K562 (cell line): Measurements from ENCODE around the gene CROT. TPM values are rescaled to one million over a fixed set of nuclear protein-coding genes. Genes with fewer than 3 reads are reported as not detected.

Experiments used
- ATAC-seq: fragments of 200-7000 bp; cut with Tn5 transposase; 3 replicates; pipeline ENCODE4 v1.9.1; 2020; ENCODE audit warnings: moderate library complexity
- BruUV-seq: library from RNA; stranded (reverse); fragments of 400-500 nt; replicated peaks from 2 replicates; lab custom pipeline; 2021; lab: Mats Ljungman, UMichigan
- CTCF ChIA-PET: fragments of 300-600 bp; formaldehyde crosslinking; extraction: SDS; loops from one replicate; lab custom pipeline; 2021; ENCODE audit warnings: low intra/inter-chr PET ratio; lab: Yijun Ruan, JAX
- POLR2A ChIA-PET: fragments of 300-600, 350-650 bp; sonication (Branson Sonifier 250); formaldehyde crosslinking; extraction: SDS; loops from one replicate; lab custom pipeline; 2021; ENCODE audit warnings: antibody characterized with exemption, inconsistent platforms; lab: Yijun Ruan, JAX
- DNase-seq, 4 experiments: peaks; one replicate each; pipeline versions ENCODE4 v3.0.0 to v3.0.0-alpha.2; 2011 to 2018; ENCODE audit warnings: low spot score in 3 of 4, mixed read lengths in 3 of 4; ENCODE audit errors: extremely low read depth in 1 of 4
- FAIRE-seq: peaks from 2 replicates; lab custom pipeline; 2011; peaks lifted over from hg19 to GRCh38; lab: Jason Lieb, UNC
- H2AFZ ChIP-seq: 2 replicates; pipeline ENCODE4 v1.6.0; 2011; ENCODE audit warnings: low read depth, low read length, control low read depth, inconsistent platforms
- H3K27ac ChIP-seq: fragments of 200-600 bp; 3 replicates; pipeline ENCODE4 v1.8.0; 2011; ENCODE audit warnings: low read depth, mild to moderate bottlenecking, control low read depth, inconsistent platforms, low read length, moderate library complexity, mixed read lengths; ENCODE audit errors: extremely low read depth
- H3K27me3 ChIP-seq, 2 experiments: fragments of 300-600 bp in 1 of 2; 2 replicates in 1 of 2; 3 replicates in 1 of 2; pipeline versions ENCODE4 v1.6.0 to v1.8.0; 2011; ENCODE audit warnings: inconsistent platforms in 2 of 2, low read length in 2 of 2, mild to moderate bottlenecking in 1 of 2, mixed read lengths in 1 of 2, moderate library complexity in 1 of 2; ENCODE audit not compliant: control insufficient read depth in 2 of 2, insufficient read depth in 2 of 2
- H3K36me3 ChIP-seq: fragments of 300-600 bp; 3 replicates; pipeline ENCODE4 v1.8.0; 2011; ENCODE audit warnings: mild to moderate bottlenecking, low read length, inconsistent platforms; ENCODE audit not compliant: control insufficient read depth, insufficient read depth
- H3K4me1 ChIP-seq, 2 experiments: fragments of 200-600 bp in 1 of 2; replicated peaks in 1 of 2; 2 replicates in 1 of 2; 3 replicates in 1 of 2; pipeline versions ENCODE4 v1.5.1 to v1.8.0; 2011; ENCODE audit warnings: inconsistent platforms in 2 of 2, low read length in 2 of 2, mild to moderate bottlenecking in 1 of 2, mixed read lengths in 1 of 2, moderate library complexity in 1 of 2; ENCODE audit not compliant: control insufficient read depth in 2 of 2, insufficient read depth in 2 of 2
- H3K4me2 ChIP-seq: 2 replicates; pipeline ENCODE4 v1.6.1; 2011; ENCODE audit warnings: low read length, control low read depth, inconsistent platforms, mixed read lengths; ENCODE audit not compliant: insufficient read depth
- H3K4me3 ChIP-seq: fragments of 200-600 bp; sonication (generic), shearing (Covaris generic); 2 replicates; pipeline ENCODE4 v1.5.1; 2016; ENCODE audit warnings: control low read depth, inconsistent platforms
- H3K79me2 ChIP-seq: fragments of 200-600 bp; 3 replicates; pipeline ENCODE4 v1.8.0; 2011; ENCODE audit warnings: low read length, inconsistent platforms; ENCODE audit not compliant: control insufficient read depth, insufficient read depth
- H3K9ac ChIP-seq, 2 experiments: 2 replicates each; pipeline versions ENCODE4 v1.6.0 to v1.6.1; 2011; ENCODE audit warnings: low read depth in 2 of 2, low read length in 2 of 2, control low read depth in 1 of 2, inconsistent platforms in 1 of 2, mild to moderate bottlenecking in 1 of 2, mixed read lengths in 1 of 2; ENCODE audit not compliant: insufficient read depth in 1 of 2
- H3K9me1 ChIP-seq: one replicate; pipeline ENCODE4 v1.6.0; 2011; ENCODE audit warnings: inconsistent platforms, mild to moderate bottlenecking, low read length, moderate library complexity; ENCODE audit not compliant: control insufficient read depth, insufficient read depth
- H3K9me3 ChIP-seq: replicated peaks from 2 replicates; pipeline ENCODE4 v1.5.1; 2011; ENCODE audit warnings: low read depth, low read length, inconsistent platforms; ENCODE audit not compliant: control insufficient read depth, insufficient read depth
- H4K20me1 ChIP-seq: replicated peaks from 2 replicates; pipeline ENCODE4 v1.6.1; 2011; ENCODE audit warnings: low read length, inconsistent platforms, mixed read lengths; ENCODE audit not compliant: control insufficient read depth, insufficient read depth
- ARID3B ChIP-seq: fragments of 250-450 bp; sonication (Bioruptor Pico); IDR thresholded peaks from 2 replicates; pipeline ENCODE4 v1.4.0; 2020; ENCODE audit warnings: borderline replicate concordance
- ASH1L ChIP-seq: fragments of 450-650 bp; IDR thresholded peaks from 2 replicates; pipeline ENCODE4 v1.6.1; 2018; ENCODE audit warnings: borderline replicate concordance, mild to moderate bottlenecking, low read depth; ENCODE audit not compliant: partially characterized antibody
- ATF7 ChIP-seq: fragments of 450-650 bp; IDR thresholded peaks from 2 replicates; pipeline ENCODE4 v1.7.1; 2014; ENCODE audit warnings: mild to moderate bottlenecking, moderate library complexity
- FOXK2 ChIP-seq, 2 experiments: fragments of 450-650 bp; IDR thresholded peaks in 1 of 2; conservative IDR thresholded peaks in 1 of 2; 2 replicates each; pipeline ENCODE4 v1.6.1; 2016; ENCODE audit warnings: low read depth in 2 of 2, mild to moderate bottlenecking in 1 of 2
- GABPB1 ChIP-seq: sonication (generic); formaldehyde crosslinking; IDR thresholded peaks from 2 replicates; pipeline ENCODE4 v1.8.0; 2022; ENCODE audit warnings: mild to moderate bottlenecking, missing genetic modification reagents
- HDGF ChIP-seq: fragments of 450-650 bp; IDR thresholded peaks from 2 replicates; pipeline ENCODE4 v1.6.1; 2016
- KLF6 ChIP-seq: fragments of 250-450 bp; sonication (Bioruptor Pico); IDR thresholded peaks from 2 replicates; pipeline ENCODE4 v1.4.0; 2020; ENCODE audit warnings: mild to moderate bottlenecking, moderate library complexity, borderline replicate concordance
- NEUROD1 ChIP-seq: fragments of 150-350 bp; IDR thresholded peaks from 2 replicates; pipeline ENCODE4 v1.6.1; 2014; ENCODE audit warnings: borderline replicate concordance, low read length, low read depth; ENCODE audit not compliant: partially characterized antibody
- SMAD3 ChIP-seq: fragments of 450-650 bp; formaldehyde crosslinking; conservative IDR thresholded peaks from 2 replicates; pipeline ENCODE4 v1.4.0; 2020; ENCODE audit warnings: mild to moderate bottlenecking
- TAF7 ChIP-seq: fragments of 450-650 bp; IDR thresholded peaks from 2 replicates; pipeline ENCODE4 v1.6.1; 2016; ENCODE audit warnings: missing genetic modification characterization, missing compliant biosample characterization
- TAL1 ChIP-seq: fragments of 450-650 bp; IDR thresholded peaks from 2 replicates; pipeline ENCODE4 v1.6.1; 2016; ENCODE audit warnings: mild to moderate bottlenecking
- ZFP36 ChIP-seq: fragments of 150-350 bp; IDR thresholded peaks from 2 replicates; pipeline ENCODE4 v1.6.1; 2018; ENCODE audit warnings: low read length, low read depth; ENCODE audit not compliant: partially characterized antibody
- ZNF165 ChIP-seq: fragments of 250-450 bp; sonication (Bioruptor Pico); IDR thresholded peaks from 2 replicates; pipeline ENCODE4 v1.4.0; 2020; ENCODE audit warnings: borderline replicate concordance
- ZNF212 ChIP-seq: fragments of 450-650 bp; formaldehyde crosslinking; IDR thresholded peaks from 2 replicates; pipeline ENCODE4 v1.4.0; 2020; ENCODE audit warnings: mild to moderate bottlenecking
- ZNF395 ChIP-seq: fragments of 200-800 bp; sonication (Bioruptor generic); IDR thresholded peaks from 2 replicates; pipeline ENCODE4 v1.6.1; 2017; ENCODE audit warnings: missing genetic modification characterization, missing compliant biosample characterization
- ZNF583 ChIP-seq: fragments of 250-450 bp; sonication (Bioruptor Pico); IDR thresholded peaks from 2 replicates; pipeline ENCODE4 v1.4.0; 2020
- WGBS: fragments of 100-300 bp; shearing (Covaris generic); methylation state at CpG from one replicate; pipeline ENCODE4 v1.1.6; 2016; ENCODE audit warnings: low coverage, mixed read lengths; ENCODE audit not compliant: insufficient coverage; ENCODE audit errors: missing lambda C conversion rate; 5-methylcytosine and 5-hydroxymethylcytosine counted together
- in situ Hi-C: fragments of 300-500 bp; cut with MboI; formaldehyde crosslinking; loops from 4 replicates; pipeline ENCODE4 v1.15.0; 2018; ENCODE audit warnings: inconsistent platforms, mixed read lengths
- intact Hi-C: fragments of 100-400 bp; cut with micrococcal nuclease; formaldehyde crosslinking; loops from 2 replicates; pipeline ENCODE4 v1.14.2; 2022
- polyA plus RNA-seq, 8 experiments: library from polyadenylated mRNA; depleted of rRNA in 4 of 8; stranded (reverse) in 5 of 8; unstranded in 3 of 8; fragments of >200 nt; fragmentation: Nextera tagmentation in 2 of 8; fragmentation: Illumina TruSeq in 1 of 8; extraction: Ambion mirVana in 2 of 8; extraction: Trizol in 1 of 8; gene quantifications; 2 replicates each; pipeline versions ENCODE4 v1.2.1 to v1.2.3, GENCODE V29; 2011 to 2014; ENCODE audit warnings: inconsistent platforms in 1 of 8, missing spikeins in 1 of 8
- total RNA-seq, 7 experiments: library from RNA; depleted of rRNA in 6 of 7; stranded (reverse); fragments of >200 nt in 6 of 7; fragmentation: Illumina TruSeq in 2 of 7; extraction: Trizol in 2 of 7; gene quantifications; 2 replicates each; pipeline versions ENCODE4 v1.2.1 to v1.2.3, GENCODE V29; 2011 to 2021; ENCODE audit warnings: low replicate concordance in 1 of 7
- TF ChIP-seq, protein P1 (sequence below), 2 experiments: fragments of 450-650 bp; IDR thresholded peaks; 2 replicates each; pipeline ENCODE4 v1.6.1; 2018; ENCODE audit warnings: mild to moderate bottlenecking in 2 of 2, low read depth in 1 of 2; ENCODE audit not compliant: partially characterized antibody in 2 of 2

The CROT gene
- total and polyA plus RNA-seq, 9 of the 15 experiments (the other 6 are each of a cell fraction or from before 2014, with no cell fraction given) = 2.5 to 8.1 (median 5.1) TPM

- FAIRE-seq = peak; percentile 54
- POLR2A ChIA-PET = interaction anchor here (0.7 kb wide), 1 partner anchor 35 kb away, joined by 3 read pairs; no protein-coding TSS in a partner anchor
- TF ChIP-seq TAF7 (tag) (0 out of 2 replicates have a peak, but pooled peaks have one; percentile 34), ATF7 (peak; percentile 83), HDGF (no peak), ZNF165 (CRISPR knock-in tag) (peak; percentile 98), NEUROD1 (peak; percentile 63), ARID3B (peak; percentile 90; the same call in 1 of the 2 replicates), ASH1L (no peak), ZNF212 (CRISPR knock-in tag) (peak; percentile 95), TAL1 (peak; percentile 97), ZNF395 (peak; percentile 95), GABPB1 (CRISPR knock-in tag) (no peak), FOXK2 (conservative IDR thresholded peaks at IDR 0.05 in 1 of 2, IDR thresholded peaks at IDR 0.05 in 1 of 2; ENCODE audit: low read depth in 2 of 2) (peak in 1 of 2 experiments; percentile 56; a peak in 1 of 4 replicates), KLF6 (CRISPR knock-in tag) (peak; percentile 99), ZFP36 (peak; percentile 82), SMAD3 (CRISPR knock-in tag) (peak; percentile 98), ZNF583 (peak; percentile 99)
- TF ChIP-seq, protein P1, sequence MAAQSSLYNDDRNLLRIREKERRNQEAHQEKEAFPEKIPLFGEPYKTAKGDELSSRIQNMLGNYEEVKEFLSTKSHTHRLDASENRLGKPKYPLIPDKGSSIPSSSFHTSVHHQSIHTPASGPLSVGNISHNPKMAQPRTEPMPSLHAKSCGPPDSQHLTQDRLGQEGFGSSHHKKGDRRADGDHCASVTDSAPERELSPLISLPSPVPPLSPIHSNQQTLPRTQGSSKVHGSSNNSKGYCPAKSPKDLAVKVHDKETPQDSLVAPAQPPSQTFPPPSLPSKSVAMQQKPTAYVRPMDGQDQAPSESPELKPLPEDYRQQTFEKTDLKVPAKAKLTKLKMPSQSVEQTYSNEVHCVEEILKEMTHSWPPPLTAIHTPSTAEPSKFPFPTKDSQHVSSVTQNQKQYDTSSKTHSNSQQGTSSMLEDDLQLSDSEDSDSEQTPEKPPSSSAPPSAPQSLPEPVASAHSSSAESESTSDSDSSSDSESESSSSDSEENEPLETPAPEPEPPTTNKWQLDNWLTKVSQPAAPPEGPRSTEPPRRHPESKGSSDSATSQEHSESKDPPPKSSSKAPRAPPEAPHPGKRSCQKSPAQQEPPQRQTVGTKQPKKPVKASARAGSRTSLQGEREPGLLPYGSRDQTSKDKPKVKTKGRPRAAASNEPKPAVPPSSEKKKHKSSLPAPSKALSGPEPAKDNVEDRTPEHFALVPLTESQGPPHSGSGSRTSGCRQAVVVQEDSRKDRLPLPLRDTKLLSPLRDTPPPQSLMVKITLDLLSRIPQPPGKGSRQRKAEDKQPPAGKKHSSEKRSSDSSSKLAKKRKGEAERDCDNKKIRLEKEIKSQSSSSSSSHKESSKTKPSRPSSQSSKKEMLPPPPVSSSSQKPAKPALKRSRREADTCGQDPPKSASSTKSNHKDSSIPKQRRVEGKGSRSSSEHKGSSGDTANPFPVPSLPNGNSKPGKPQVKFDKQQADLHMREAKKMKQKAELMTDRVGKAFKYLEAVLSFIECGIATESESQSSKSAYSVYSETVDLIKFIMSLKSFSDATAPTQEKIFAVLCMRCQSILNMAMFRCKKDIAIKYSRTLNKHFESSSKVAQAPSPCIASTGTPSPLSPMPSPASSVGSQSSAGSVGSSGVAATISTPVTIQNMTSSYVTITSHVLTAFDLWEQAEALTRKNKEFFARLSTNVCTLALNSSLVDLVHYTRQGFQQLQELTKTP (IDR thresholded peaks at IDR 0.05; ENCODE audit: low read depth in 1 of 2, partially characterized antibody in 2 of 2) = peak in 1 of 2 experiments; percentile 69
Measured at GRCh38 chr7:87330942-87331341, 14.5 kb upstream of the CROT start.

More at GRCh38 chr7:87330942-87331341, 14.5 kb upstream of the CROT start:
- DNase-seq = peak; percentile 24 to 74 (median 34)
- Histone ChIP-seq H3K79me2 (no peaks in the 10 kb centered on the region), H2AFZ (no peak overlapping the region), H3K9ac (no peak overlapping the region), H3K4me1 (peaks cover 0 to 2% of the 10 kb centered on the region in 2 experiments; a peak in 3 of 5 replicates), H3K9me3 (peaks cover 29% of the 10 kb centered on the region), H3K27me3 (no peaks in the 10 kb centered on the region), H3K27ac (no peak overlapping the region), H3K36me3 (no peaks in the 10 kb centered on the region), H3K4me2 (no peak overlapping the region), H3K9me1 (no peaks in the 10 kb centered on the region), H3K4me3 (no peak overlapping the region), H4K20me1 (no peaks in the 10 kb centered on the region)
- intact Hi-C loops = no loop called here
- CTCF ChIA-PET = no interaction called here
- in situ Hi-C loops = no loop called here
- no TSS peak for BruUV-seq
- ATAC-seq = peak; percentile 85
- whole genome bisulfite sequencing = 3% methylated on average over 2 of the region's 2 CpGs
